GM18505 (cell line): Measurements from ENCODE around the gene CTSG.
"Not testable (repeated sequence)": the region's sequence is repeated elsewhere in the genome, so short reads cannot be mapped to it uniquely, and the experiment has no call there.

Experiments
- ATAC-seq: cut with Tn5 transposase; IDR thresholded peaks from one replicate; pipeline ENCODE4 v1.9.1; 2021; ENCODE audit not compliant: unreplicated experiment
- POLR2A ChIP-seq: IDR thresholded peaks from 4 replicates; pipeline ENCODE4 v1.6.1; 2011; ENCODE audit warnings: borderline replicate concordance; ENCODE audit not compliant: insufficient read depth, insufficient read length; ENCODE audit errors: extremely low read depth

Gene CTSG, protein sequence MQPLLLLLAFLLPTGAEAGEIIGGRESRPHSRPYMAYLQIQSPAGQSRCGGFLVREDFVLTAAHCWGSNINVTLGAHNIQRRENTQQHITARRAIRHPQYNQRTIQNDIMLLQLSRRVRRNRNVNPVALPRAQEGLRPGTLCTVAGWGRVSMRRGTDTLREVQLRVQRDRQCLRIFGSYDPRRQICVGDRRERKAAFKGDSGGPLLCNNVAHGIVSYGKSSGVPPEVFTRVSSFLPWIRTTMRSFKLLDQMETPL

DNA sequence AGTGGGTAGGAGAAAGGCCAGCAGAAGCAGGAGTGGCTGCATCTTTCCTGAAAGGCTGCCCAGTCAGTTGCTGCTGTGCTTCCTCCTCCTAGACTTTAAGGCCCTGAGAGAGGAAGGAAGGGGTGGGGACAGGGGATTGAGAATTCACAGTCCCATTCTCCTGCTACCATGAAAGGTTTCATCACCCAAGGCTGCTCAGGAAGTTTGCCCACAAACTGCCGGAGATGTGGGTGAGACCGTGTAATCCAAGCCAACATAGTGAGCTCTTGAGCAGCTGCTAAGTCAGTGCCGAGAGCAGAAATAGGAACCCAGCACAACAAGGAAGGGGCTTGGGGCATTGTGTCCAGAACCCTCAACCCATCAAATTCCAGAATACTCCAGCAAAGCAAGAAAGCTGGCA is at the start of gene CTSG:
CTSG (minus strand) TSS at position 69 of the 400 bp plus-strand sequence; CDS start at position 42, 27 bp downstream.
- TF ChIP-seq POLR2A = no peak
- ATAC-seq = no peak

DNA sequence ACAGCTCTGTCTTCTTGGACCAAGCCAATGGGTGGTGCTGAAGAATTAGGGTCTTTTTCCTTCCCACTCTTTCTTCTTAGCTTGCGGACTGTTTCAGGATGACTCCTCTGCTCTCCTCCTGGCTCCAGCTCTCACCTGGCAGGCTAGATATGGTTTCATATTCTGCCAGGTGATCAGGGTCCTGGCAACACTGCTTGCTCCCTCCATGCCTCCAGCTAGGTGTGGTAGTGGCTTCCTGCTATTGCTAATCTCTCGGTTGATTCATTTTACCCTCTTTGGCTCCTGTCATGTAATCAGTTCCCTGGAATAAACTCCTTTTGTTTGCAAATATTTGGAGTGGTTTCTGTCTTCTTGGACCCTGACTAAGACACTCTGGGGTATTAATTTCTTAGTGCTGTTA is 37.7 kb upstream of the CTSG start:
- TF ChIP-seq POLR2A = no peak
- no peak for ATAC-seq

DNA sequence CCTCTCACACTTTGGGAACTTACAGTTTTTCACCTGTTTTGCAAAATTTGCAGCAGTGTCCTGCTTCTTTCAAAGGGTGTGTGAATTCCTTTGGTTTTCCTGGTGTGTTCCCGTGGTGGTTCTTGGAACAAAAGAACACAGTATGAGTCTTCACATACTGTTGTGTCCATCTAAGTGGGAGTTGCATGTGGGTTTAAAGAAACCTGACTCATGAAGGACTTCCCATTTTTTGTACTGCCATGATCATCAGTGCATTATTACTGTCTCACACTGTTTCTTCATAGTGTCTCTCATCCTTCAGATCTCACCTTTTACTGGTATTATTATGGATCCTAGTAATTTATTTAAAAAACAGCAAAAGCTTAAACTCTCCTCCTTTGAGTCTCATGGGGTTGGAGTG is 37.2 kb upstream of the CTSG start:
- no peak for TF ChIP-seq POLR2A
- ATAC-seq = no peak

DNA sequence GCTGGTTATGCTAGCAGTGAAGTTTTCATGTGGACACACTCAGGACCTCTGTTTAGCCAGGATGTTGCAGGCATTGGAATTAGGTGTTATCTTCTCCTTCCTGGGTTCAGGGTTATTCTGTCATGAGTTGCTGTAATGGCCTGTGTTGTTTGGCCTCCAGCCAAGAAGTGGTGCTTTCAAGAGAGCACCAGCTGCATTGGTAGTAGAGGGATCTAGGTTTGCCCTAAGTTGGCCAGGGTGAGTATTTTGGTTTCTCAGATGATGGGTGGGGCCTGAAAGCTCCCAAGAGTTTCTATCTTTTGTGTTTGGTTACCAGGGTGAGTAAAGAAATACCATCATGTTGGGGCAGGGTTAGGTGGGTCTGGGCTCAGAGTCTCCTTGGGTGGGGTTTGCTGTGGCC is 36.1 kb upstream of the CTSG start:
- TF ChIP-seq POLR2A = no peak
- no peak for ATAC-seq

DNA sequence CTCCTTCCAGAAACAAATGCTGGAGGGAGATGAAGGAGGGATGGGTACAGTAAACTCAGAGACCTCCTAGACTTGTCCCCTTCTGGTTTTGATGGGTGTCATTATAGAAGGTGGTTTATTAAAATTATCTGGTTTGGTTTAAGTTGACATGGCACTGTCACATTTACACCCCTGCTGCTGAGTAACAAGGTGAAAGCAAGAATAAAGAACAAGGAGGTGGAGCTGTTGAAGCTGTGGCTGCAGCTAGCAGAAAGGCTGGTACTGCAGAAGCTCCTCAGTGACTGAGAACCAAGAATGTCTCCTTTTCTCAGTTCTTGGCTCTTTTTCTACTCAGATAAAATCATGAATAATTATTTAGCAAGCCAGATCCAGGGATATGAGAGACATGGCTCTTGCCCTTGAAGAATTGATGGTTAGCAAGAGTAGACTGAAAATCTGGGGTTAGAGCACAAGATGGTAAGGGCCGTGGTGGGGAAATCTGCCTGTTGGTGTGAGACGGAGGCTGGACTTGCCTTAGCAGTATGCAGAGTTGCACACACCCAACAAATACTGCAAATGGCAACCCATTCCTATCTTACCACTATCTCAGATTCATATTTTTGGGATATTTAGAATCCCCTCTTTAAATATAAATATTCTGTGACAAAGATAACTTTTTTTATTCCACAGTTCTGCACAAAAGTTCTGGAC is 33.8 kb upstream of the CTSG start, which contains the start of gene GZMH:
GZMH (minus strand) TSS at position 31 of the 690 bp plus-strand sequence. CDS start 72 bp downstream, outside the sequence.
- no peak for TF ChIP-seq POLR2A
- ATAC-seq = no peak

DNA sequence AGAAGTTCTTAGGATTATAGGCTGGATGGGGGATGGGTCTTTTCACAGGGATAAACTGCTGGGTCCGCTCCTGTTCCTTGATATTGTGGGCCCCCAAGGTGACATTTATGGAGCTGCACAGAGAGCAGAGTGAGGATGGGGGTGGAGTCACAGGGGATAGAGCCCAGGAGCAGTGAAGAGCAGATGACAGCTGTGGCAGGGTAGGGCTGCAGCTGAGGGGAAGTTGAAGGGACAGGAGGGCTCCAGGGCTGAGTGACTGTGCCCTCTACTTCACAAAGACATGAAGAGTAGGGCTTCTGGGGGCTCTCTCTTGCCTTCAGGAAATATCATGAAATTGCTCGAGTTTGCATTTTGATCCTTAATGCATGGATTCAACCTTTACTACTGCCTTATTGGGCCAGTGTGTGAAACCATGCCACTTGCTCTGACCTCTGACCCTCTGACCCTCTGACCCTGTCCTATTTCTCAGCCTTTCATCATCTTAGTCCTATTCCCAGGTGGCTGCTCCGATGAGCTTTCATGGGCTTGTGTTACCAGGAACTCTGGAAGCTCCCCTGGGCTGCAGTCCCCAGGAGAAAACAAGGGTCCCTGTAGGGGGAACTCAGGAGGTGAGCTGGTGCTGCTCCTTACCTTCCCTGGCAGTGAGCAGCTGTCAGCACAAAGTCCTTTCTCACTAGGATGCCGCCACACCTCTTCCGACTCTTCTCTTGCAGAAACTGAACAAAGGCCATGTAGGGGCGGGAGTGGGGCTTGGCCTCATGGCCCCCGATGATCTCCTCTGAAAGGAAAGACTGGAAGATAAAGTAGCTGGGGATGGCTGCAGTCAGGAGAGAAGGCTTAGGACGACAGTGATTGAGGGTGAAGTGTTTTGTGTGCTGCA is 31.8 kb upstream of the CTSG start:
- no peak for TF ChIP-seq POLR2A
- ATAC-seq = no peak

DNA sequence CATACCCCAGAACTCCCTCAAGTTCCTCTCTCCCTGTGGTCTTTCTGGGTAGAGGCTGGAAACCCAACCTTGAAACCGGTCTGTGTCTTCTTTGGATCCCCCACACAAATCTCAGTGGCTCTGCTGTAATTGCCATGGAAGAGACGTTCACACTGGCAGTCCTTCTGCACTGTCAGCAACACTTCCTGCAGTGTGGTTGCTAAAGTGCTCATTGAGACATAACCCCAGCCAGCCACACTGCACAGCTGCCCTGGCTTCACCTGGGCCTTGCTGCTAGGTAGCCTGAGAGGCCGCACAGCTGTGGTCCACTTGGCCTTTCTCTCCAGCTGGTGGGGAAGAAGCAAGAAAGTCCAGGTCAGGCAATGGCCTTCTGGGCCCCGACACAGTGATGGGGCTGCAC is 31.0 kb upstream of the CTSG start:
- no peak for ATAC-seq
- TF ChIP-seq POLR2A = no peak

DNA sequence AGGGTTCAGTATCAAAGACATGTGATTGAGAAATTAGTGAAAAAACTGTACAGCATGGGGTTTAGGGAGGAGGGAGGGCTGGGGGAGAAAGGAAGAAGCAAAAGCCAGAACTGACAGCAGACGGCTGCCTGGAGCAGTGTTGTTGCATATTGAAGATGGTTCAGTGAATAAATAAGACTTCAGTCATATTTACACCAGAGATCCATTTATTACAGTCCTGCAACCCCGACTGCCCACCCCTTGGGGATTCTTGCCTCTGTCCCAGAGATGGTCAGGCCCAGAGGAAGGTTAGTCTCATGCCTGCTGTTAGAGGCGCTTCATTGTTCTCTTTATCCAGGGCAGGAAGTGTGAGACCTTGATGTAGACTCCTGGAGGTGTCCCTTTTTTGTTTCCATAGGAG is 30.2 kb upstream of the CTSG start:
- no peak for TF ChIP-seq POLR2A
- no peak for ATAC-seq

DNA sequence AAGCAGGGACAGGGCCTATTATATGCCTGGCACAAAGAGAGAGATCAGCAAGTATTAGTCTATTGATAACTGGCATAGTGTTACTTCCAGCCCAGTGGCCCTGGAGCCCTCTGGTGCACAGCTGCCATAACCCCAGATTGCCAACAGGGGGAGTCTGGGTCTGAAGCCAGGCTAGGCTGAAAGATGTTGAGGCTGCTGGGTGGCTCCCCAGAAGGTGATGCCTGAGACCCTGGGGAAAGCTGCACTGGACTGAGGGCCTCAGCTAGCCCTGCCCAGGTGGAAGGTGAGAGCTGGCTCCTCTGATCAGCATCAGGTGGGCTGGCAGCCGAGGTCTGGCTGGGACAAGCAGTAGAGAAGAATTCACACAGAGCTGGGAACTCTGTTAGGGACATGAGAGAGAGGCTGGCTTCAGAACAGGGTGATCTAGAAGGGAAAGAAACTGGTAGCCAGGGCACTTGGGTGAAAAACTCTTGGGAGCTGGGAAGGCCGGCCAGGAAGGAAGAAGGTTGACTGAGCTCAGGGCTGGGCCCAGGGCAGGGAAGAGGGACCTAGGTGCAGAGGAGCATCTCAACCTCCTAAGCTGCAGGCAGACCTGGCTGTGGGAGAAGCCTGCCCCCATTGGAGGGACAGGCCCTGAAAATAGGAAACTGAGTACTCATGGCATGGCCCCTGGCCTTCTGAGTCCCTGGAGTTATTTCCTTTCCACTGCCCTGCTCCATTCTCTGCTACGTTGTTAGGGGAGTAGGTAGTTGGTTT is 29.6 kb upstream of the CTSG start:
- no peak for TF ChIP-seq POLR2A
- ATAC-seq = peak; percentile 86

DNA sequence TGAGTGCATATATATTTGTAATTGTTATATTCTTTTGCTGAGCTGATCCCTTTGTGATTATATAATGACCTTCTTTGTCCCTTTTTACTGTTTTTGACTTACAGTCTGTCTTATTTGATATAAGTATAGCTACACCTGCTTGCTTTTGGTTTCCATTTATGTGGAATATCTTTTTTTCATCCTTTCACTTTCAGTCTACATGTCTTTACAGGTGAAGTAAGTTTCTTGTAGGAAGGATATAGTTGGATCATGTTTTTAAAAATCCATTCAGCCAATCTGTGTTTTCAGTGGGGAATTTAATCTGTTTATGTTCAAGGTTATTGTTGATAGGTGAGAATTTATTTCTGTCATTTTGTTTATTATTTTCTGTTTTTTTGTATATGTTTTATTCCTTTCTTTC is 21.4 kb upstream of the CTSG start:
- ATAC-seq = no peak
- no peak for TF ChIP-seq POLR2A

DNA sequence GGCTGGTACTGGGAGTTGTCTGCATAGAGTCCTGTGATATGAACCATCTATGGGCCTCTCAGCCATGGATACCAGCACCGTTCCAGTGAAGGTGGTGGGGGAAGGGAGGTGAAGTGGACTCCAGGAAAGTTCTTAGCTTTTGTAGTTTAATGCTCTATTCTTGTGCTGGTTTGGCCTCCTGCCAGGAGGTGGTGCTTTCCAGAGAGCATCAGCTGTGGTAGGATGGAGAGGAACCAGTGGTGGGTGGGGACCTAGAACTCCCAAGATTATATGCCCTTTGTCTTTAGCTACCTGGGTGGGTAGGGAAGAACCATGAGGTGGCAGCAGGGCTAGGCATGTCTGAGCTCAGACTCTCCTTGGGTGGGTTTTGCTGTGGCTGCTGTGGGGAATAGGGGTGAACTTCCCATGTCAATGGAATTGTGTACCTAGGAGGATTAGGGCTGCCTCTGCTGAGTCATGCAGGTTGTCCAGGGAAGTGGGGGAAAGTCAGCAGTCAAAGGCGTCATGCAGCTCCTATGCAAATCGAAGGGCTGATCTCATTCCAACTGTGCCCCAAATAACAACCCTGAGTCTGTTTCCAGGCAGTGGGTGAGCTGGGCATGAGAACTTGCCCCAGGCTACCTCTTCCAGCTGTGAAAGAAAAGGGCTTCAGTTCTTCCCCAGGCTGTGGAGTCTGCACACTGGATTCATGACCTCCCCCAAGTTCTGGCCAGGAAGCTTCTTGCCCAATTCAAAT is 19.2 kb upstream of the CTSG start:
- no peak for ATAC-seq
- TF ChIP-seq POLR2A = no peak

DNA sequence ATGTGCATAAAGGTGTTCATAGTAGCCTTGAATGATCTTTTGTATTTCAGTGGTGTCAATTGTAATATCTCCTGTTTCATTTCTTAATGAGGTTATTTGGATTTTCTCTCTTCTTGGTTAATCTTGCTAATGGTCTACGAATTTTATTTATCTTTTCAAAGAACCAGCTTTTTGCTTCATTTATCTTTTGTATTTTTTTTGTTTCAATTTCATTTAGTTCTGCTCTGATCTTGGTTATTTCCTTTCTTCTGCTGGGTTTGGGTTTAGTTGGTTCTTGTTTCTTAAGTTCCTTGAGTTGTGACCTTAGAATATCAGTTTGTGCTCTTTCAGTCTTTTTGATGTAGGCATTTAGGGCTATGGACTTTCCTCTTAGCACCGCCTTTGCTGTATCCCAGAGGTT is 15.0 kb upstream of the CTSG start:
- not testable (repeated sequence) for ATAC-seq

DNA sequence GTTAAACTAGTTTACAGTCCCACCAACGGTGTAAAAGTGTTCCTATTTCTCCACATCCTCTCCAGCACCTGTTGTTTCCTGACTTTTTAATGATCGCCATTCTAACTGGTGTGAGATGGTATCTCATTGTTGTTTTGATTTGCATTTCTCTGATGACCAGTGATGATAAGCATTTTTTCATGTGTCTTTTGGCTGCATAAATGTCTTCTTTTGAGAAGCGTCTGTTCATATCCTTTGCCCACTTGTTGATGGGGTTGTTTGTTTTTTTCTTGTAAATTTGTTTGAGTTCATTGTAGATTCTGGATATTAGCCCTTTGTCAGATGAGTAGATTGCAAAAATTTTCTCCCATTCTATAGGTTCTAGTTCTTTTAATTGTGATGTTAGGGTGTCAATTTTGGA is 8.4 kb upstream of the CTSG start:
- ATAC-seq = not testable (repeated sequence)

DNA sequence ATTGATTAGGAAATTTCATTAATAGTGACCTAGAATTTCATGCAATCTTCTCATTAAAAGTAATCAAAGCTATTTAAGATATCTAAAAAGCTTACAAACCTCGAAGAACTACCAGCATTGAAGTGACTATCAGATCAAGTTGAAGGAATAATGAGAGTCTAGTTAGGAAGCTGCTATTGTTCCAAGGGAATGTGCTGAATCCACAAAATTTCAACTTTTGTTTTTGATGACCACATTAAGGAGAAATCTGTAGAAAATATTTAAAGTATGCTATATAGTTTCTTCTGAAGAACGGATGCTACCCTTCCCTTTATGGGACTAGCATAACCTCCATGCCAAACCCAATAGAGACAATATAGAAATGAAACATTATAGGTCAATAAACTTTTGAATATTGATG is 2.5 kb upstream of the CTSG start:
- no peak for ATAC-seq
- TF ChIP-seq POLR2A = no peak
